ENCODE measurements around the gene CHMP4B.

- TF ChIP-seq CTCF (IDR thresholded peaks at IDR 0.05) (no peak), POLR2AphosphoS5 (IDR thresholded peaks at IDR 0.05) (no peak), POLR2A (IDR thresholded peaks at IDR 0.05) (no peak)
Measured at GRCh38 chr20:33857722-33858563, 46.8 kb downstream of the CHMP4B start.
